GM10266 (cell line): ENCODE data around the gene CLCN4.

Experiments
- DNase-seq: peaks from one replicate; pipeline ENCODE4 v3.0.0; 2012; ENCODE audit errors: extremely low spot score
- CTCF ChIP-seq: IDR thresholded peaks from 2 replicates; pipeline ENCODE4 v1.5.1; 2012; ENCODE audit warnings: mild to moderate bottlenecking, low read depth; ENCODE audit not compliant: control insufficient read depth, insufficient read depth; ENCODE audit errors: missing control alignments

The CLCN4 gene

GRCh38 chrX:10166248-10166716, 9.5 kb downstream of the CLCN4 start:
- TF ChIP-seq CTCF = no peak
- no peak for DNase-seq

- TF ChIP-seq CTCF = no peak
- no peak for DNase-seq
These were observed 10.0 kb downstream of the CLCN4 start for GRCh38 chrX:10166731-10167151.

GRCh38 chrX:10167573-10167972, 10.8 kb downstream of the CLCN4 start:
- no peak for TF ChIP-seq CTCF
- peak; percentile 23 for DNase-seq

GRCh38 chrX:10168226-10168625, 11.5 kb downstream of the CLCN4 start:
- TF ChIP-seq CTCF = no peak
- DNase-seq = no peak

GRCh38 chrX:10169175-10169574, 12.4 kb downstream of the CLCN4 start:
- TF ChIP-seq CTCF = no peak
- no peak for DNase-seq

GRCh38 chrX:10171249-10171648, 14.5 kb downstream of the CLCN4 start:
- no peak for TF ChIP-seq CTCF
- DNase-seq = no peak

- no peak for DNase-seq
- no peak for TF ChIP-seq CTCF
These were observed 16.1 kb downstream of the CLCN4 start for GRCh38 chrX:10172877-10173276.
